Head of caudate nucleus (tissue), 42 donors: ENCODE data around the gene PRAME.
"Not testable (repeated sequence)": the region's sequence is repeated elsewhere in the genome, so short reads cannot be mapped to it uniquely, and the experiment has no call there.

ENCODE experiments used
- DNase-seq, 42 donors: peaks; one replicate each; pipeline versions ENCODE4 v3.0.0 to v3.0.0-alpha.2; 2020 to 2021; ENCODE audit warnings: mixed read lengths in 7 of 42
- intact Hi-C: fragments of 100-400 bp; cut with DNase I; formaldehyde crosslinking; loops from one replicate; pipeline ENCODE4 v1.15.0; 2022

Gene PRAME

DNA sequence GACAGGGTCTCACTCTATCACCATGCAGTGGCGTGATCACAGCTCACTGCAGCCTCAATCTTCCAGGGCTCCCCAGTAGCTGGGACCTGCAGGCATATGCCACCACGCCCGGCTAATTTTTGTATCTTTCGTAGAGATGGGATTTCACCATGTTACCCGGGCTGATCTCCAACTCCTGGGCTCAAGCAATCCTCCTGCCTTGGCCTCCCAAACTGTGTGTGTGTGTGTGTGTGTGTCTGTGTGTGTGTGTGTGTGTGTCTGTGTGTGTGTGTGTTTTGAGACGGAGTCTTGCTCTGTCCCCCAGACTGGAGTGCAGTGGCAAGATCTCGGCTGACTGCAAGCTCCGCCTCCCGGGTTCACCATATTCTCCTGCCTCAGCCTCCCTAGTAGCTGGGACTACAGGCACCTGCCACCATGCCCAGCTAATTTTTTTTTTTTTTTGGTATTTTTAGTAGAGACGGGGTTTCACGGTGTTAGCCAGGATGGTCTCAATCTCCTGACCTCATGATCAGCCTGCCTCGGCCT, 26.5 kb downstream of the PRAME start:
- intact Hi-C loops, result not testable (repeated sequence)

DNA sequence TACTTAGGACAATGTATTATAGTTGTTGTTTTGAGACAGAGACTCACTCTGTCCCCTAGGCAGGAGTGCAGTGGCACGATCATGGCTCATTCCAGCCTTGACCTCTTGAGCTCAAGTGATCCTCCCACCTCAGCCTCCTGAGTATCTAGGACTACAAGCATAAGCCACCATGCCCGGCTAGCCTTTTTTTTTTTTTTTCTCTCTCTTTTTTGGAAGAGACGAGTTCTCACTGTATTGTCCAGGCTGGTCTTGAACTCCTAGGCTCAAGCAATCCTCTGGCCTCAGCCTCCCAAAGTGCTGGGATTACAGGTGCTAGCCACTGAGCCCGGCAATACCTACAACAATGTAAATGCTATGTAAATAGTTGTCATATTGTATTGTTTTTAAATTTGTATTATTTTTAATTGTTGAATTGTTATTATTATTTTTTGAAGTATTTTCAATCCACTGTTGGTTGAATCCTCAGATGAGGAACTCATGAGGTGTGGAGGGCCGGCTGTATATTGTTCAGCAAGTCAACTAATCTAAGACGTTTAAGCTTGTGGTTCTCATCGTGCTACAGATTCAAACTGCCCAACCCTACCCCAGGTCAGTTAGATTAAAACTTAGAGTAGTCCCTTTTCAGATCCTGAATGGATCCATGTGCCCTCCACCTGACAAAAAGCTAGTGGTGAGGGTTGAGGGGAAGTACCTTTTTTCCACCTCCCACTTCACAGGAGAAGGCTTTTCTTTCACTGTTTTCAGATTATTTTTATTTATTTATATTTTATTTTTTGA, 27.1 kb downstream of the PRAME start:
- intact Hi-C loops, result no loop called here

More for the DNA sequence above, 26.5 kb downstream of the PRAME start:
- DNase-seq, result not testable (repeated sequence)

DNA sequence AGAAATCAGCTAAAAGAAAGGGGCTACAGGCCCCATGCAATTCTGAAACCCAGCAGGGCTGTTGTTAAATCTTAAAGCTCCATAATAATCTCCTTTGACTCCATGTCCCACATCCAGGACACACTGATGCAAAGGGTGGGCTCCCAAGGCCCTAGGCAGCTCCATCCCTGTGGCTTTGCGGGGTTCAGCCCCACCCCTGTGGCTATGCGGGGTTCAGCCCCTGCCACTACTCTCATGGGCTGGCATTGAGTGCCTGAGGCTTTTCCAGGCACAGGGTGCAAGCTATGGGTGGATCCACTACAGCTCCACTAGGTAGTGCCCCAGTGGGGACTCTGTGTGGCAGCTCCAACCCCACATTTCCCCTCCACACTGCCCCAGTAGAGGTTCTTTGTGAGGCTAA, 30.3 kb downstream of the PRAME start:
- intact Hi-C loops, result no loop called here
- peak in 1 of 42 donors; percentile 18 for DNase-seq

More for the DNA sequence above, 27.1 kb downstream of the PRAME start:
- DNase-seq, result no peak

DNA sequence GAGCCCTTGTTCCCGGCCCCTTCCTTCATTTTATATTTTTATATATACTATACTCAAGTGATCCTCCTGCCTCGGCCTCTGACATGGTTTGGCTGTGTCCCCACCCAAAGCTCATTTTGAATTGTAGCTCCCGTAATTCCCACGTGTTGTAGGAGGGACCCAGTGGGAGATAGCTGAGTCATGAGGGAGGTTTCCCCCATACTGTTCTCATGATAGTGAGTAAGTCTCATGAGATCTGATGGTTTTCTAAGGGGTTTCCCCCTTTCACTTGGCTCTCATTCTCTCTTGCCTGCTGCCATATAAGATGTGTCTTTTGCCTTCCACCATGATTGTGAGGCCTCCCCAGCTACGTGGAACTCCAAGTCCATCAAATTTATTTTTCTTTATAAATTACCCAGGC, 31.8 kb downstream of the PRAME start:
- DNase-seq, result no peak
- intact Hi-C loops, result no loop called here

DNA sequence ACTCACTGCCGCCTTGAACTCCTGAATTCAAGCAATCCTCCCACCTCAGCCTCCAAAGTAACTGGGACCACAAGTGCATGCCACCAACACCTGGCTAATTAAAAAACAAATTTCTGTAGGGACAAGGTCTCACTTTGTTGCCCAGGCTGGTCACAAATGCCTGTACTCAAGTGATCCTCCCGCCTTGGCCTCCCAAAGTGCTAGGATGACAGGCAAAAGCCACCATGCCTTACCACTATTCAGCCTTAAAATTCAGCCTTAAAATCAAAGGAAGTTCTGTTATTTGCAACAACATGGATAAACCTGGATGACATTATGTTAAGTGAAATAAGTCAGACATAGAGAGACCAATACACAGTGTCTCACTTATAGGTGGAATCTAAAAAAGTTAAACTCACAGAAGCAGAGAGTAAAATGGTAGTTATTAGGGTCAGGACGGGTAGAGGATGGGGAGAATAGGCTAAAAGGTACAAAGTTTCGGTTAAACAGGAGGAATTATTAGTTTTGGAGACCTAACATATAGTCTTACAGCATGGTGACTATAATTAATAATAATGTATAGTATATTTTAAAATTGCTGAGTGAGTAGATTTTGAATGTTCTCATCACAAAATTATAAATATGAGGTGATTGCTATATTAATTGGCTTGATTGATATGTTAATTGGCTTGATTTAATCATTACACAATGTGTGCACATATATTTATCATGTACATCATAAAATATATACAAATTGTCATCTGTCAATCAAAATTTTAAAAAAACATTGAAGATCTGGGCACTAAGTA, 32.7 kb downstream of the PRAME start:
- intact Hi-C loops, result no loop called here
- no peak for DNase-seq

DNA sequence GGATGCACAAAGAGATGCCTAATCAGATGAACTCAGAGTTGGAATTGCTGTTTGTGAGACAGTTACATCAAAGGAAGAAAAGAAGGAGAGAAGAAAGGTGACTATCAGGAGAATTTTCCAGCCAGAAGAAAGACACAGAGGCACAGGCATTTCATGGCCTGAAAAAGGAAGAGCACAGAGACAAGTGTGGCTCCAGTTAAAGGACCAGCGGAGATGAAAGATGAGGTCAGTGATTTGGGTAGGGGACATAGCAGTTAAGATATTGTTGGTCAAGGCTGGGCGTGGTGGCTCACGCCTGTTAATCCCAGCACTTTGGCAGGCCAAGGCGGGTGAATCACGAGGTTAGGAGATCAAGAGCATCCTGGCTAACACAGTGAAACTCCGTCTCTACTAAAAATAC, 35.6 kb downstream of the PRAME start:
- no peak for DNase-seq
- intact Hi-C loops, result no loop called here

DNA sequence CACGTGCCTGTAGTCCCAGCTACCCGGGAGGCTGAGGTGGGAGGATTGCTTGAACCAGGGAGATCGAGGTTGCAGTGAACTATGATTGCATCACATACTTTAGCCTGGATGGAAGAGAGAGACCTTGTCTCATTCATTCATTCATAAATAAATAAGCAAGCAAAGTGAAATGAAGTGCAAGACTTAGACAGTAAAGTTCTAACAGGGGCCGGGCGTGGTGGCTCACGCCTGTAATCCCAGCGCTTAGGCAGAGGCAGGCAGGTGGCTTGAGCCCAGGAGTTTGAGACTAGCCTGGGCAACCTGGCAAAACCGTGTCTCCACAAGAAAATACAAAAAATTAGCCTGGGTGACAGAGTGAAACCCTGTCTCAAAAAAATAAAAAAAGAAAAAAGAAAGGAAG, 37.4 kb downstream of the PRAME start:
- intact Hi-C loops, result no loop called here
- DNase-seq, result no peak

DNA sequence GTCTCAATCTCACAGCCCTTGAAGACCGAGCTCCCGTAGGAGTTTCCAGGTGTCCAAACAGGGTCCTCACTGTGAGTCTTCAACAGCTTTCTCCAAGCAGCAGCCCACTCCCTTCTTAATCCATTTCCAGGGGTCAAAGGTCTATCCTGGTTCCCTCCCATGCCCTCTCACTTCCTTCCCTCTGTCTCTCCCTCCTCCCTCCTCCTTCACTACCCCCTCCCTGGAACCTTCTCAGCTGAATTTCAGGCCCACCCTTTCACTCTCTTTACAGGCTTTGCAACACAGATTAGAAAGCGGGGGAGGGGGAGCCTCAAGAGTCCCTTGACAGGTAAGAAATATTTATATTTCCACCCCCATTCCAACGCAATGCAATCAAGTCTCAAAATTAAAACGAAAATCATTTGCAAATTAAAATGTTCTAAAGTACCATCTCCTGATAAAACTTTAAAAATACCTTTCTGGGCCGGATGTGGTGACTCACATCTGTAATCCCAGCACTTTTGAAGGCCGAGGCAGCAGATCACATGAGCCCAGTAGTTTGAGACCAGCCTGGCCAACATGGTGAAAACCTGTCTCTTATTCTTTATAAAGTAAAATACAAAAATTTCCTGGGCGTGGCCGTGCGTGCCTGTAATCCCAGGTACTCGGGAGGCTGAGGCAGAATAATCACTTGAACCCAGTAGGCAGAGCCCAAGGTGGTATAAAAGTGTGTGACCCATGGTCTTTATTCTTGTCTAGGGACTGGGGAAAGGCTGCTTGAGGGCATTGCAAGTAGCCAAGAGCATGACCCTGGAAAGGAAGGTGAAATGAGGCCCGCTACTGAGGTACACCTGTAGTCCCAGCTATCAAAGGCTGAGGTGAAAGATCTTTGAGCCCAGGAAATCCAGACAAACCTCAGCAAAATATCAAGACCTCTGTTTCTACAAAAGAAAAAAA, 38.1 kb downstream of the PRAME start:
- intact Hi-C loops, result no loop called here
- no peak for DNase-seq

DNA sequence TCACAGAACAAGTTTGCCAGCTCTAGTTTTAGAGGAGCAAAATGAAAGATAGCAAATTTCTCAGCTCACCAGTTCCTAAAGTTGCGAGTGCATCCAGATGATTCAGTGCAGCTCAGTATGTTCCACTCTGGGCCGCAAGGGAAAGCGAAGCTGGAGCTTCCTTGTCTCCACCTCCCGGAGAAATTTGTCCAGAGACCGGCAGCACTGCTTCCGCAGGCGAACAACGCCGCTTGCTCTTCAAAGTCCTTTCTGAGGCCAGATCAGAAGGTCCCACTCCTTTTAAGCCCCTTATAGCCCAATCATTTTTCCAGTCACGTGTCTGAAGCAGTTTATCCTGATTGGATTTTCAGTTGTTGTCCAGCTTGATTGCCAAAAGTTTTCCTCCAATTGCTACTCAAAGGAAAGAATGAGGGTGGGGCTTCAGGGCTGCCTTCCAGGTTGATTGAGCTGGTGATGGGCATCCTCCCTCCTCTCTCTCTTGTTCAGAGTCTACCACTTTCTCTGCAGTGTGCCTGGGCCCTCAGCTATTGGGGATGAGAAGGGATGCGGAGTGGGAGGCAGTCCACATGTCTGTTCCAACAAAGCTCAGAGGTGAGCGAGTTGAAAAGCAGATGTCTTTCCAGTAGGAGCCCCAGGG, 38.9 kb downstream of the PRAME start, which contains the start of gene ZNF280A:
Gene ZNF280A, minus strand, starts transcription at position 251 of the 637 bp plus-strand sequence. CDS start 4,640 bp downstream, outside the sequence.
- DNase-seq, result no peak
- intact Hi-C loops, result no loop called here

DNA sequence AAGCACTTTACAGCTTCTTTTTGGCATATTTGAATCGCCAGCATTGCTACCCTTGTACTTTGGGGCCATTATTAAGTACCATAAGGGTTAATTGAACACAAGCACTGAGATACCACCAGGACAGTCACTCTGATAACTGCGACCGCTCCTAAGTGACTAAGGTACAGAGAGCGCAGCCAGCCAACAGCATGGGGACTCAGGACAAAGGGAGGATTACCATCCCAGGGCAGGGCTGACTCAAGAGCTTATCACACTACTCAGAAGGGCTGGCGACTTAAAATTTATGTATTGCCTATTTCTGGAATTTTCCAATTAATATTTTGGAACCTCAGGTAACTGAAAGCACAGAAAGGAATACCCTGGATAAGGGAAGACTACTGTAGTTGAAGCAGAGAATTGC, 39.5 kb downstream of the PRAME start:
- intact Hi-C loops, result no loop called here
- no peak for DNase-seq

DNA sequence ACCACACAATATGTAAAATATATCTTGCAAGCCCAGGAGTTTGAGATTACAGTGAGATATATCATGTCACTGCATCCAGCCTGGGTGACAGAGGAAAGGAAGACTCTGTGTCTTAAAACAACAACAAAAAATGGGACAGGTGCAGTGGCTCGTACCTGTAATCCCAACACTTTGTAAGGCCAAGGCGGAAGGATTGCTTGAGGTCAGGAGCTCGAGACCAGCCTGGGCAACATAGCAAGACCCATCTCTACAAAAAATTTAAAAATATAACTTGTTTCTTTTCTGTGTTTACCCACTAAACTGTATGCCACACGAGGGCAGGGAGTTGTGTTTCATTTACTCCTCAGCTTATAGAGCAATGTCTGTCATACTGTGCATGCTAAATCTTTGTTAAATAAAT, 42.1 kb downstream of the PRAME start:
- intact Hi-C loops, result no loop called here
- DNase-seq, result no peak

DNA sequence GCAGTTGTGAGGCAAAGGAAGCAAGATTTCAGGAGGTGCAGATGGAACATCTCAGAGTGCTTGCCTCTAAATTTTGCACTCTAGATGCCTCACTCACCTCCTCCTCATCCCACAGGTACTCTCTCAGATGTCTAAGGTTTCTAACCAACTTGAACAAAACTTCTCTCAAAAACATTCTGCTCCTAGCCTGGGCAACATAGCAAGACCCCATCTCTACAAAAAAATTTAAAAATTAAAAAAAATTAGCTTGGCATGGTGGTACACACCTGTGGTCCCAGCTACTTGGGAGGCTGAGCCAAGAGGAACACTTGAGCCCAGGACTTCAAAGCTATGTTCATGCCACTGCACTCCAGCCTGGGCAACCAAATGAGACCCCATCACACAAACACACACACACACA, 43.2 kb downstream of the PRAME start:
- no peak for DNase-seq
- intact Hi-C loops, result no loop called here

DNA sequence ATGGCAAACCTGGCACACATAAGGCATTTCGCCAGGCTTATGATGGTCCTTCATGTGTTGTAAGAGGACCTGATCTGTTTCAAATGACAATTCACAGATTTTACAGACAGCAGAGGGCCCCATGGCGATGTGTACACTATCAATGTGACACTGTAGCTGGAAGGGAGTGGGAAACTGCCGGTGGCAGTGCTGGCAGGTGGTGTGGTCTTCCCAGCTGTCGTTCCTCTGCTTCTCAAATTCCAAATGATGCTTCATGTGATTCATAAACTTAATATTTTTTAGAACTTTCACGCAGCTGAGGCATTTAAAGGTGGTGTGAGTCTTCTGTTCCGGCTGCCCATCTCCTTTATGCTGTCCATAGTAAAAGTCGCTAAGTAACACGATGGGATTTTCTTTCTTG, 44.6 kb downstream of the PRAME start:
- intact Hi-C loops, DNase-seq: not testable (repeated sequence)

DNA sequence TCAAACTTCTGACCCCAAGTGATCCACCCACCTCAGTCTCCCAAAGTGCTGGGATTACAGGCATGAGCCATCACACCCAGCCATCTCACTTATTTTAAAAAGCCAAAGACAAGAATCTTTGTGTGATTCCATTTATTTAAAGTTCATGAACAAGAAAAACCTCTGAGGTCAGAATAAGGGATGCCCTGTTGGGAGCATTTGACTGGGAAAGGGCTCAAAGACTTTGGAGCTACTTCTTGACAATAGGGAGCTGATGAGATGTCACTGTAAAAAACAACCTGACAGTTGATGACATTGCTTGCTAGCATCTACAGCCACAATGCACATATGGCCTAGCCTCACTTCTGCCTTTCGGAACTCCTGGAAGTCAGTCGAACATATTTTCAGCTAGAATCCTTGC, 45.4 kb downstream of the PRAME start:
- intact Hi-C loops, result no loop called here
- no peak for DNase-seq

DNA sequence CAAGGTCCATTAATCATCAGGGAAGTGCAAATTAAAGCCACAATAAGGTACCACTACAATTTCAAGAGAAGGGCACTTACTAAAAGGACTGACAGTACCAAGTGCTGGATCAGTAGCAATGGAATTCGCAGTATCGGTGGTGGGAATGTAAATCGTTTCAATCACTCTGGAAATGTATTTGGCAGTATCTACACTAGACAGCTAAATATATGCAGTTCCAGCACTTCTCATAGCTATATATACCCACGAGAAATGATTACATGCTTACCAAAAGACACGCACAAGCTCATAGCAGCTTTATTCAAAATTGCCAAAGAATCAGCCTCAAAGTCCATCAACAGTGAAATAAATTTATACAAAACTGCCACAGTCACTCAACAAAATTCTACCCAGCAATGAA, 46.1 kb downstream of the PRAME start:
- intact Hi-C loops, result no loop called here
- no peak for DNase-seq

DNA sequence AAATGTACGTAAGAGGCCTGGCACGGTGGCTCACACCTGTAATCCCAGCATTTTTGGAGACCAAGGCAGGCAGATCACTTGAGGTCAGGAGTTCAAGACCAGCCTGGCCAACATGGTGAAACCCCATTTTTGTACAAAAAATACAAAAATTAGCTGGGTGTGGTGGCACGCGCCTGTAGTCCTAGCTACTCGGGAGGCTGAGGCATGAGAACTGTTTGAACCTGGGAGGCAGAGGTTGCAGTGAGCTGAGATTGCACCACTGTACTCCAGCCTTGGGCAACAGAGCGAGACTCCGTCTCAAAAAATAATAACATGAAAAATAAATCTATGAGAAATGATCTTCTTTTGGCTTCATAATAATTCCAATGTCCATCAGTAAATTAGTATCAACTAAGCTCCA, 48.2 kb downstream of the PRAME start:
- intact Hi-C loops, result not testable (repeated sequence)

DNA sequence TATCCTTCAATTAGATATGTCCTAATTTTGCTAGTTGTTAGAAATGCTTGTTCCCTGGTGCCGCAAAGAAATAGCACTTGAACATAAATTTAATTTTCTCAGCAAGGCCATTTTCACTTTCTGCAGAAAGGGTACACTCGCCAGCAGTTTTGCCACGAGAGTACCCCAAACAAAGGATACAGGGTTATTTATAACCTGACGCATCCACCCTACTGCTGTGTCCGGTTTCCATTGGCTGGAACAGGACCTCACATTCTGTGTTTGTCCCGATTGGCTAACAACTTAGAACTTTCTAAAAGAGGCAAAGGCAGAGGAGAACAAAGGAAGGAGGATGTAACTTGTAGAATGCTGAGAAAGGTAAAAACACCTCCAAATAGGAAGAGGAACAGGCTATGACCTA, 49.2 kb downstream of the PRAME start:
- intact Hi-C loops, result not testable (repeated sequence)

More for the DNA sequence above, 48.2 kb downstream of the PRAME start:
- not testable (repeated sequence) for DNase-seq

More for the DNA sequence above, 49.2 kb downstream of the PRAME start:
- DNase-seq, result not testable (repeated sequence)
